ENCODE measurements around the gene LAMB3. TPM values are rescaled to one million over a fixed set of nuclear protein-coding genes. Genes with fewer than 3 reads are reported as not detected.

Gene LAMB3
- total RNA-seq, 1 experiment from 2014 or later, result 0.85 TPM

GRCh38 chr1:209626346-209627026, 25.7 kb downstream of the LAMB3 start:
- H3K9me3 Mint-ChIP-seq, result no peaks in the 10 kb centered on the region
- H3K27ac Mint-ChIP-seq, result no peak overlapping the region
- H3K4me1 Mint-ChIP-seq, result peaks cover 37% of the 10 kb centered on the region
- H3K27me3 Mint-ChIP-seq (ENCODE audit: low read depth), result peaks cover 3% of the 10 kb centered on the region; the same call in 1 of the 2 replicates
- ChIA-PET POLR2A (no interaction called here), CTCF (interaction anchor here (1.9 to 5.0 kb wide), 3 partner anchors 42 to 57 kb away, joined by 30 to 53 read pairs (median 50); partner anchors contain the start of gene CAMK1G)
- H3K4me3 Mint-ChIP-seq, result no peak overlapping the region
- H3K36me3 Mint-ChIP-seq, result no peaks in the 10 kb centered on the region
- no peak for TF ChIP-seq NR3C1 (CRISPR knock-in tag; conservative IDR thresholded peaks at IDR 0.05; ENCODE audit: low read depth)
- ATAC-seq (no peak), DNase-seq (ENCODE audit: low spot score) (no peak)

DNA sequence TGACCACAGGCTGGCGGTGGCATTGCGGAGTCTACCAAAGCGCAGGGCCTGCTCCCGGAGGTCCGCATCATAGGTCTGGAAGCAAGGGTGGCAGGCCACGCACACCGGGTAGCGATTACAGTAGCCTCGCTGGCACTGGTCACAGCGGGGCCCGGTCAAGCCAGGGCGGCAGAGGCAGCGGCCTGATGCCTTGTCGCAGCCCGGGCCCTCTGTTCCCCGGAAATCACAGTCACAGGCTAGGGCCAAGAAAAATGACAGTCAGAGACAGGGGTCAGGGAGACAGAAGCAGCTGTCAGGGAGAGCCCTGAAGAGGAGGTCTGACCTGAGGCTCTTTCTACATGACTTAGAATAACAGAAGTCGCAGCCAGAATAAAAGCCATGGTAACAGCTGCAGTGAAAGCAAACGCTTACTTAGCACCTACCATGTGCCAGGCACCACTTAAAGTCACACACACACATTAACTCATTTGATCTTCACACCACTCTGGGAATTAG, 26.4 kb downstream of the LAMB3 start:
- Mint-ChIP-seq H3K36me3 (no peaks in the 10 kb centered on the region), H3K4me3 (no peak overlapping the region), H3K9me3 (no peaks in the 10 kb centered on the region), H3K4me1 (peaks cover 31% of the 10 kb centered on the region), H3K27ac (no peak overlapping the region), H3K27me3 (ENCODE audit: low read depth) (peaks cover 3% of the 10 kb centered on the region; the same call in 1 of the 2 replicates)
- CTCF ChIA-PET, result interaction anchor here (5.0 kb wide), 1 partner anchor 56 kb away, joined by 53 read pairs; no protein-coding TSS in a partner anchor
- POLR2A ChIA-PET, result interaction anchor here (0.6 kb wide), 1 partner anchor 478 kb away, joined by 3 read pairs; no protein-coding TSS in a partner anchor
- no peak for DNase-seq (ENCODE audit: low spot score)
- no peak for TF ChIP-seq ATF1 (CRISPR knock-in tag; IDR thresholded peaks at IDR 0.05)
- no peak for TF ChIP-seq IRF1 (CRISPR knock-in tag; IDR thresholded peaks at IDR 0.05)
- TF ChIP-seq, protein P1, sequence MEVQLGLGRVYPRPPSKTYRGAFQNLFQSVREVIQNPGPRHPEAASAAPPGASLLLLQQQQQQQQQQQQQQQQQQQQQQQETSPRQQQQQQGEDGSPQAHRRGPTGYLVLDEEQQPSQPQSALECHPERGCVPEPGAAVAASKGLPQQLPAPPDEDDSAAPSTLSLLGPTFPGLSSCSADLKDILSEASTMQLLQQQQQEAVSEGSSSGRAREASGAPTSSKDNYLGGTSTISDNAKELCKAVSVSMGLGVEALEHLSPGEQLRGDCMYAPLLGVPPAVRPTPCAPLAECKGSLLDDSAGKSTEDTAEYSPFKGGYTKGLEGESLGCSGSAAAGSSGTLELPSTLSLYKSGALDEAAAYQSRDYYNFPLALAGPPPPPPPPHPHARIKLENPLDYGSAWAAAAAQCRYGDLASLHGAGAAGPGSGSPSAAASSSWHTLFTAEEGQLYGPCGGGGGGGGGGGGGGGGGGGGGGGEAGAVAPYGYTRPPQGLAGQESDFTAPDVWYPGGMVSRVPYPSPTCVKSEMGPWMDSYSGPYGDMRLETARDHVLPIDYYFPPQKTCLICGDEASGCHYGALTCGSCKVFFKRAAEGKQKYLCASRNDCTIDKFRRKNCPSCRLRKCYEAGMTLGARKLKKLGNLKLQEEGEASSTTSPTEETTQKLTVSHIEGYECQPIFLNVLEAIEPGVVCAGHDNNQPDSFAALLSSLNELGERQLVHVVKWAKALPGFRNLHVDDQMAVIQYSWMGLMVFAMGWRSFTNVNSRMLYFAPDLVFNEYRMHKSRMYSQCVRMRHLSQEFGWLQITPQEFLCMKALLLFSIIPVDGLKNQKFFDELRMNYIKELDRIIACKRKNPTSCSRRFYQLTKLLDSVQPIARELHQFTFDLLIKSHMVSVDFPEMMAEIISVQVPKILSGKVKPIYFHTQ (CRISPR knock-in tag; IDR thresholded peaks at IDR 0.05), result no peak
- TF ChIP-seq NFE2L1 (CRISPR knock-in tag; IDR thresholded peaks at IDR 0.05), result no peak
- no peak for TF ChIP-seq SMAD4 (CRISPR knock-in tag; IDR thresholded peaks at IDR 0.05)
- ATAC-seq, result no peak

- CTCF ChIA-PET, result interaction anchor here (0.8 to 2.7 kb wide), 6 partner anchors 11 to 59 kb away, joined by 3 to 11 read pairs (median 3); partner anchors contain the start of gene CAMK1G
- no peak overlapping the region for H3K4me3 Mint-ChIP-seq
- no peaks in the 10 kb centered on the region for H3K9me3 Mint-ChIP-seq
- H3K27me3 Mint-ChIP-seq (ENCODE audit: low read depth), result peaks cover 3% of the 10 kb centered on the region; the same call in 1 of the 2 replicates
- TF ChIP-seq HMGA2 (CRISPR knock-in tag; IDR thresholded peaks at IDR 0.05) (no peak), SMAD3 (CRISPR knock-in tag; IDR thresholded peaks at IDR 0.05; ENCODE audit: borderline replicate concordance) (no peak), ZNF121 (CRISPR knock-in tag; IDR thresholded peaks at IDR 0.05) (no peak)
- TF ChIP-seq, protein P2, sequence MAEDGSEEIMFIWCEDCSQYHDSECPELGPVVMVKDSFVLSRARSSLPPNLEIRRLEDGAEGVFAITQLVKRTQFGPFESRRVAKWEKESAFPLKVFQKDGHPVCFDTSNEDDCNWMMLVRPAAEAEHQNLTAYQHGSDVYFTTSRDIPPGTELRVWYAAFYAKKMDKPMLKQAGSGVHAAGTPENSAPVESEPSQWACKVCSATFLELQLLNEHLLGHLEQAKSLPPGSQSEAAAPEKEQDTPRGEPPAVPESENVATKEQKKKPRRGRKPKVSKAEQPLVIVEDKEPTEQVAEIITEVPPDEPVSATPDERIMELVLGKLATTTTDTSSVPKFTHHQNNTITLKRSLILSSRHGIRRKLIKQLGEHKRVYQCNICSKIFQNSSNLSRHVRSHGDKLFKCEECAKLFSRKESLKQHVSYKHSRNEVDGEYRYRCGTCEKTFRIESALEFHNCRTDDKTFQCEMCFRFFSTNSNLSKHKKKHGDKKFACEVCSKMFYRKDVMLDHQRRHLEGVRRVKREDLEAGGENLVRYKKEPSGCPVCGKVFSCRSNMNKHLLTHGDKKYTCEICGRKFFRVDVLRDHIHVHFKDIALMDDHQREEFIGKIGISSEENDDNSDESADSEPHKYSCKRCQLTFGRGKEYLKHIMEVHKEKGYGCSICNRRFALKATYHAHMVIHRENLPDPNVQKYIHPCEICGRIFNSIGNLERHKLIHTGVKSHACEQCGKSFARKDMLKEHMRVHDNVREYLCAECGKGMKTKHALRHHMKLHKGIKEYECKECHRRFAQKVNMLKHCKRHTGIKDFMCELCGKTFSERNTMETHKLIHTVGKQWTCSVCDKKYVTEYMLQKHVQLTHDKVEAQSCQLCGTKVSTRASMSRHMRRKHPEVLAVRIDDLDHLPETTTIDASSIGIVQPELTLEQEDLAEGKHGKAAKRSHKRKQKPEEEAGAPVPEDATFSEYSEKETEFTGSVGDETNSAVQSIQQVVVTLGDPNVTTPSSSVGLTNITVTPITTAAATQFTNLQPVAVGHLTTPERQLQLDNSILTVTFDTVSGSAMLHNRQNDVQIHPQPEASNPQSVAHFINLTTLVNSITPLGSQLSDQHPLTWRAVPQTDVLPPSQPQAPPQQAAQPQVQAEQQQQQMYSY (CRISPR knock-in tag; IDR thresholded peaks at IDR 0.05), result peak; percentile 61
- no peak overlapping the region for H3K27ac Mint-ChIP-seq
- no peaks in the 10 kb centered on the region for H3K36me3 Mint-ChIP-seq
- DNase-seq (ENCODE audit: low spot score) (no peak), ATAC-seq (no peak)
- peaks cover 21% of the 10 kb centered on the region for H3K4me1 Mint-ChIP-seq
- POLR2A ChIA-PET, result interaction anchor here (0.6 kb wide), 1 partner anchor 477 kb away, joined by 3 read pairs; no protein-coding TSS in a partner anchor
Observed at GRCh38 chr1:209624558-209625549, 27.4 kb downstream of the LAMB3 start.
